Endodermal cell (in vitro differentiated cells): ENCODE results near the gene MMP28. TPM values are rescaled to one million over a fixed set of nuclear protein-coding genes. Genes with fewer than 3 reads are reported as not detected.

Experiments used
- DNase-seq: peaks from one replicate; pipeline ENCODE4 v3.0.0-alpha.2; 2017
- H3K27ac ChIP-seq: 2 replicates; pipeline ENCODE4 v1.5.1; 2013; ENCODE audit warnings: mild to moderate bottlenecking, low read depth, low read length, moderate library complexity
- H3K27me3 ChIP-seq: 2 replicates; pipeline ENCODE4 v1.6.1; 2013; ENCODE audit warnings: mild to moderate bottlenecking, low read length, moderate library complexity; ENCODE audit not compliant: insufficient read depth, control insufficient read depth, poor library complexity, severe bottlenecking
- H3K36me3 ChIP-seq: 2 replicates; pipeline ENCODE4 v1.7.0; 2013; ENCODE audit warnings: mild to moderate bottlenecking, low read length, moderate library complexity; ENCODE audit not compliant: control insufficient read depth, insufficient read depth
- H3K4me1 ChIP-seq: one replicate; pipeline ENCODE4 v1.7.0; 2013; ENCODE audit warnings: low read length; ENCODE audit not compliant: control insufficient read depth, insufficient read depth
- H3K4me3 ChIP-seq: 2 replicates; pipeline ENCODE4 v1.5.1; 2013; ENCODE audit warnings: mild to moderate bottlenecking, low read length, moderate library complexity
- H3K9ac ChIP-seq: 2 replicates; pipeline ENCODE4 v1.6.1; 2013; ENCODE audit warnings: mild to moderate bottlenecking, low read length, moderate library complexity; ENCODE audit not compliant: poor library complexity, severe bottlenecking; ENCODE audit errors: extremely low read depth
- H3K9me3 ChIP-seq: 2 replicates; pipeline ENCODE4 v1.6.1; 2013; ENCODE audit warnings: mild to moderate bottlenecking, low read length, moderate library complexity; ENCODE audit not compliant: control insufficient read depth
- H3K27ac Mint-ChIP-seq: 2 replicates; pipeline ENCODE4 v1.8.0; 2020; ENCODE audit warnings: mixed read lengths
- H3K27me3 Mint-ChIP-seq: 2 replicates; pipeline ENCODE4 v1.8.0; 2021; ENCODE audit warnings: mild to moderate bottlenecking, mixed read lengths; ENCODE audit not compliant: insufficient read depth
- H3K36me3 Mint-ChIP-seq: 2 replicates; pipeline ENCODE4 v1.8.0; 2020; ENCODE audit warnings: low read depth, mixed read lengths
- H3K4me1 Mint-ChIP-seq: 2 replicates; pipeline ENCODE4 v1.8.0; 2020; ENCODE audit warnings: mixed read lengths
- H3K4me3 Mint-ChIP-seq: 2 replicates; pipeline ENCODE4 v1.8.0; 2020; ENCODE audit warnings: mild to moderate bottlenecking, moderate library complexity, mixed read lengths
- H3K9me3 Mint-ChIP-seq: 2 replicates; pipeline ENCODE4 v1.8.0; 2020; ENCODE audit warnings: mild to moderate bottlenecking, mixed read lengths
- WGBS, 2 experiments: methylation state at CpG; one replicate each; pipeline versions ENCODE4 v1.1.5 to v1.1.7; 2013; ENCODE audit warnings: missing lambda C conversion rate in 2 of 2, mixed read lengths in 1 of 2; ENCODE audit not compliant: insufficient coverage in 1 of 2, insufficient read length in 1 of 2; 5-methylcytosine and 5-hydroxymethylcytosine counted together
- total RNA-seq, 2 donors: library from RNA; stranded (reverse); fragmentation: NEBNext Ultra II Directional in 1 of 2; extraction: Animal tissue kit (Norgen Biotek cat#: 25700) in 1 of 2; gene quantifications; 2 replicates in 1 of 2; 3 replicates in 1 of 2; pipeline ENCODE4 v1.2.1, GENCODE V29; 2021
- TF ChIP-seq, protein P1 (sequence below): fragments of 200-600 bp; sonication (generic); conservative IDR thresholded peaks from 2 replicates; pipeline ENCODE4 v1.5.0; 2021; ENCODE audit warnings: antibody characterized with exemption, mild to moderate bottlenecking

Gene MMP28
- total RNA-seq, 2 donors from 2014 or later = not detected

DNA sequence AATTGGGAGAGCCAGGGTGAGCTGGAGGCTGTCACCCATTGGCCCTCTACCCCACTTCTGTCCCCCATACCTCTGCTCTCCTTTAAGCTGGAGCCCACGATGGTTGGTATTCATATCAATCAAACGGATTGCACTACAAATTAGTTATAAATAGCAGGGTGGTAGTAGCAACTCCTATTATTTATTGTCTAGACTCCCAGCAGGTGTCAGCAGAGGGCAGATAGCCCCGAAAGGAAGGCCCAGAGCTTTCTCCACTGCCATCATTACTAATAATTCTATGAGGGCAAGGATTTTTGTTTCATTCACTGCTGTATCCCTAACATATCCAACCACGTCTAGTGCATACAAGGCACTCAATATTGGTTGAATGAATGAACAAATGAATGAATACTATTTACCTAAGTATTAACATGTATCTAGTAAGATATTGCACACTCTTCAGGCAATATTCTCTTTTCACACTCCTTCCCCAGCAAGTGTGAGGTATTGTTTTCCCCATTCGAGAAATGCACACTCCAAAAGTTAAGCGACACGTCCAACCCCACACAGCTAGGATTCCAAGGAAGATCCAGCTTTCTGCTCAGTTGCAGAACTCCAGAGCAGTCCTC is 28.4 kb downstream of the MMP28 start:
- TF ChIP-seq, protein P1, sequence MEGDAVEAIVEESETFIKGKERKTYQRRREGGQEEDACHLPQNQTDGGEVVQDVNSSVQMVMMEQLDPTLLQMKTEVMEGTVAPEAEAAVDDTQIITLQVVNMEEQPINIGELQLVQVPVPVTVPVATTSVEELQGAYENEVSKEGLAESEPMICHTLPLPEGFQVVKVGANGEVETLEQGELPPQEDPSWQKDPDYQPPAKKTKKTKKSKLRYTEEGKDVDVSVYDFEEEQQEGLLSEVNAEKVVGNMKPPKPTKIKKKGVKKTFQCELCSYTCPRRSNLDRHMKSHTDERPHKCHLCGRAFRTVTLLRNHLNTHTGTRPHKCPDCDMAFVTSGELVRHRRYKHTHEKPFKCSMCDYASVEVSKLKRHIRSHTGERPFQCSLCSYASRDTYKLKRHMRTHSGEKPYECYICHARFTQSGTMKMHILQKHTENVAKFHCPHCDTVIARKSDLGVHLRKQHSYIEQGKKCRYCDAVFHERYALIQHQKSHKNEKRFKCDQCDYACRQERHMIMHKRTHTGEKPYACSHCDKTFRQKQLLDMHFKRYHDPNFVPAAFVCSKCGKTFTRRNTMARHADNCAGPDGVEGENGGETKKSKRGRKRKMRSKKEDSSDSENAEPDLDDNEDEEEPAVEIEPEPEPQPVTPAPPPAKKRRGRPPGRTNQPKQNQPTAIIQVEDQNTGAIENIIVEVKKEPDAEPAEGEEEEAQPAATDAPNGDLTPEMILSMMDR = peak; percentile 69
- Mint-ChIP-seq H3K27ac (no peak overlapping the region), H3K4me3 (no peak overlapping the region), H3K4me1 (peaks cover 6% of the 10 kb centered on the region), H3K36me3 (no peaks in the 10 kb centered on the region), H3K9me3 (no peaks in the 10 kb centered on the region), H3K27me3 (peaks cover 35% of the 10 kb centered on the region)
- DNase-seq = peak; percentile 57
- Histone ChIP-seq H3K9ac (no peak overlapping the region), H3K27ac (no peak overlapping the region), H3K27me3 (no peaks in the 10 kb centered on the region), H3K9me3 (no peaks in the 10 kb centered on the region), H3K4me3 (no peak overlapping the region), H3K4me1 (no peaks in the 10 kb centered on the region), H3K36me3 (no peaks in the 10 kb centered on the region)
- WGBS, 2 experiments = 76 to 83% methylated on average over 3 to 6 of the region's 7 CpGs

DNA sequence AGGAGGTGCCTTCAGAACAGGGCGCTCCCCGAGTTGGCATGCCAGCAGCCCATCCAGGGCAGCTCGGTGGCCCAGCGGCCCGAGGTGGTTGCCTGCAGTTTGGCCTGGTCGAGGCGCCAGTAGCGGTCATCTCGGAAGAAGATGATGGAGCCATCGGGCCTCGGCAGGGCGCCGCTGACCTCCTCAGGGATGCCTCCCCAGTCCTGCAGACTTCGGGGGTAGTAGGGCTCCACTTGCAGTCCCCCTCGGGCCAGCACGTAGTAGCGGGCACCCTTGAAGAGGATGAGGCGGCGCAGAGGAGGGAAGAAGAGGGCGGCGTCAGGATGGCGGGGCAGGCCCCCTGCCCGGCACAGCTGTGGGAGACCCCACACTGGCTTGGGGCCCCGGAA is 29.0 kb downstream of the MMP28 start:
- WGBS, 2 experiments = 94 to 97% methylated on average over 11 to 23 of the region's 24 CpGs
- Histone ChIP-seq H3K36me3 (no peaks in the 10 kb centered on the region), H3K4me3 (no peak overlapping the region), H3K9ac (no peak overlapping the region), H3K9me3 (no peaks in the 10 kb centered on the region), H3K4me1 (no peaks in the 10 kb centered on the region), H3K27ac (peak overlapping the region; percentile 82), H3K27me3 (no peaks in the 10 kb centered on the region)
- no peaks in the 10 kb centered on the region for H3K9me3 Mint-ChIP-seq
- TF ChIP-seq, protein P1 = no peak
- H3K36me3 Mint-ChIP-seq = no peaks in the 10 kb centered on the region
- DNase-seq = no peak
- peaks cover 36% of the 10 kb centered on the region for H3K27me3 Mint-ChIP-seq
- H3K4me1 Mint-ChIP-seq = peaks cover 6% of the 10 kb centered on the region
- H3K4me3 Mint-ChIP-seq = no peak overlapping the region
- H3K27ac Mint-ChIP-seq = no peak overlapping the region

DNA sequence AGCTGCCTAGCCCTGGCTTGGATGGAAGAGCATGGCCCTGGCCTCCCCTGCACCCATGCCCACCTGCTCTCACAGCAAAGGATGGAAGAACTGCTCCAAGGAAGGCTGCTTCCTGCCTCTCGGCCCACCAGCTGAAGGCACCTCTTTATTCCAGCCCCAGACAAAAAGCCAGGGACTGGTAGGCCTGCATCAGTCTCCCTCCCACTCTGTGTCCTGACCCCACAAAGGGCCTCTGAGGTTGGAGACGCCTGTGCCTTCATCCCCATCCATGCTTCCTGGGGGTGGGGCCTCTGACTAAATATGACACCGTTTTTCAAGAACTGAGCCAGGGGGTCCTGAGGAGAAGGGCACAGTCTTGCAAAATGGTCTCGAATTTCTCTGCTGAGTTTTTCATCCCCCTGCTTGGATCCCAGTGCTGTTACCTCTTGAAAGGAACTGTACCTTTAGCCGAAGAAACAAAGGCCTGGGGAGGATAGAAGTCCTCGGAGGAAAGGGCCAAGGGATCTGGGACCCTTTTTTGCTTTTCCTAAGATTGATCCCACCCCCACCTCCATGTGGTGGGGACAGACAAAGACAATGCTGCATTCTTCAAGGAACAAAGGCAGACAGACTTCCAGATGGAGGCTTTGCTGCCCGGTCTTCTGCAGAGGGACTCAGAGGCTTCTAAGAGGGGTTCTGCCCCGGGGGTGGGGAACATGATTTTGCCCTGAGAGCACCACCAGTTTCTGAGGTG is 29.5 kb downstream of the MMP28 start:
- no peak overlapping the region for H3K4me3 Mint-ChIP-seq
- H3K27me3 Mint-ChIP-seq = peaks cover 36% of the 10 kb centered on the region
- no peaks in the 10 kb centered on the region for H3K4me1 ChIP-seq
- TF ChIP-seq, protein P1 = no peak
- no peaks in the 10 kb centered on the region for H3K36me3 Mint-ChIP-seq
- H3K27ac Mint-ChIP-seq = no peak overlapping the region
- H3K4me3 ChIP-seq = no peak overlapping the region
- H3K36me3 ChIP-seq = no peaks in the 10 kb centered on the region
- H3K9me3 Mint-ChIP-seq = no peaks in the 10 kb centered on the region
- no peak for DNase-seq
- H3K4me1 Mint-ChIP-seq = peaks cover 6% of the 10 kb centered on the region
- no peaks in the 10 kb centered on the region for H3K9me3 ChIP-seq
- no peak overlapping the region for H3K9ac ChIP-seq
- H3K27me3 ChIP-seq = no peaks in the 10 kb centered on the region
- WGBS, 2 experiments = 61 to 81% methylated on average over 5 to 8 of the region's 8 CpGs
- peak overlapping the region; percentile 82 for H3K27ac ChIP-seq
